Activated CD8-positive, alpha-beta T cell treated with anti-CD3 and anti-CD28 coated beads, Interleukin-2, amount 10 ng/mL, durations not matched to agents 7 days and 5 days (primary cell): ENCODE results near the gene CAV1. TPM values are rescaled to one million over a fixed set of nuclear protein-coding genes. Genes with fewer than 3 reads are reported as not detected.

Experiments
- ATAC-seq: fragments of 150-1000 bp; cut with Tn5 transposase; one replicate; pipeline ENCODE4 v1.10.0; 2021; ENCODE audit warnings: moderate library complexity
- CTCF ChIA-PET: fragments of 350-600 bp; sonication (Branson Sonifier 250); formaldehyde crosslinking; loops from one replicate; lab custom pipeline; 2021; ENCODE audit warnings: antibody characterized with exemption; lab: Charles Lee
- POLR2A ChIA-PET: fragments of 350-600 bp; sonication (Branson Sonifier 250); formaldehyde crosslinking; loops from one replicate; lab custom pipeline; 2021; ENCODE audit warnings: antibody characterized with exemption; lab: Charles Lee
- DNase-seq: peaks from one replicate; pipeline ENCODE4 v3.0.0-alpha.2; 2020
- H3K27ac Mint-ChIP-seq: one replicate; pipeline ENCODE4 v1.8.0; 2021; ENCODE audit warnings: mild to moderate bottlenecking, mixed read lengths
- H3K27me3 Mint-ChIP-seq: one replicate; pipeline ENCODE4 v1.8.0; 2021; ENCODE audit warnings: low read depth, mixed read lengths
- H3K36me3 Mint-ChIP-seq: one replicate; pipeline ENCODE4 v1.8.0; 2021; ENCODE audit warnings: low read depth, mixed read lengths
- H3K4me1 Mint-ChIP-seq: one replicate; pipeline ENCODE4 v1.8.0; 2021; ENCODE audit warnings: low read depth, mixed read lengths
- H3K4me3 Mint-ChIP-seq: one replicate; pipeline ENCODE4 v1.8.0; 2021; ENCODE audit warnings: mild to moderate bottlenecking, mixed read lengths
- H3K9me3 Mint-ChIP-seq: one replicate; pipeline ENCODE4 v1.8.0; 2022; ENCODE audit warnings: mixed read lengths; ENCODE audit not compliant: insufficient read depth
- total RNA-seq, 2 experiments: library from RNA; stranded (reverse); gene quantifications; one replicate each; pipeline ENCODE4 v1.2.3, GENCODE V29; 2021

CAV1 gene
- total RNA-seq, 2 experiments from 2014 or later, result not detected

GRCh38 chr7:116495736-116496135, 29.1 kb upstream of the CAV1 start:
- no peak overlapping the region for H3K27ac Mint-ChIP-seq
- POLR2A ChIA-PET, result no interaction called here
- DNase-seq, result no peak
- no peaks in the 10 kb centered on the region for H3K9me3 Mint-ChIP-seq
- H3K4me3 Mint-ChIP-seq, result no peak overlapping the region
- ATAC-seq, result no peak
- no peaks in the 10 kb centered on the region for H3K36me3 Mint-ChIP-seq
- H3K27me3 Mint-ChIP-seq, result peaks cover 52% of the 10 kb centered on the region
- CTCF ChIA-PET, result interaction anchor here (1.1 kb wide), 1 partner anchor 31 kb away, joined by 5 read pairs; no protein-coding TSS in a partner anchor
- H3K4me1 Mint-ChIP-seq, result peaks cover 8% of the 10 kb centered on the region

GRCh38 chr7:116496653-116497052, 28.2 kb upstream of the CAV1 start:
- Mint-ChIP-seq H3K4me1 (peaks cover 10% of the 10 kb centered on the region), H3K27ac (no peak overlapping the region), H3K4me3 (no peak overlapping the region), H3K27me3 (peaks cover 52% of the 10 kb centered on the region), H3K9me3 (no peaks in the 10 kb centered on the region), H3K36me3 (no peaks in the 10 kb centered on the region)
- DNase-seq (no peak), ATAC-seq (no peak)
- POLR2A ChIA-PET, result no interaction called here
- CTCF ChIA-PET, result no interaction called here

DNA sequence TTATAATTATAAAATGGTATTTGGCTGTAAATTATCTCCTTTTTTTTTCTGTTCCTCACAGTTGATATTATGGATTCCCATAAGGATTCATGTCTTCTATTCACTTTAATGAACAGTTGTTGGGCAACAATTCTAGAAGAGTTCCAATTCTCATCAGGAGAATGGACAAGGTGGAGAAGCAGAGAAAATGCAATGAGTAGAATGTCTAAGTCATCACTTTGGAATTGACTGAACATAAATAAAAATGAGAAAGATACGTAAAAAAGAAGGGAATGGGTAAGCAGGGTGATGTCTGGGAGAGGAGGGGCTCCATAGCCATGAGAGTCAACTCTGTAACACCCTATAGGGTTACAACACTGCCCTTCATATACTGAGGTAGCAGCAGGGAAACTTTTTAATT, 27.1 kb upstream of the CAV1 start:
- CTCF ChIA-PET, result no interaction called here
- Mint-ChIP-seq H3K4me1 (peaks cover 10% of the 10 kb centered on the region), H3K27me3 (peaks cover 52% of the 10 kb centered on the region), H3K27ac (no peak overlapping the region), H3K36me3 (no peaks in the 10 kb centered on the region), H3K9me3 (no peaks in the 10 kb centered on the region), H3K4me3 (no peak overlapping the region)
- POLR2A ChIA-PET, result no interaction called here
- ATAC-seq (no peak), DNase-seq (no peak)

DNA sequence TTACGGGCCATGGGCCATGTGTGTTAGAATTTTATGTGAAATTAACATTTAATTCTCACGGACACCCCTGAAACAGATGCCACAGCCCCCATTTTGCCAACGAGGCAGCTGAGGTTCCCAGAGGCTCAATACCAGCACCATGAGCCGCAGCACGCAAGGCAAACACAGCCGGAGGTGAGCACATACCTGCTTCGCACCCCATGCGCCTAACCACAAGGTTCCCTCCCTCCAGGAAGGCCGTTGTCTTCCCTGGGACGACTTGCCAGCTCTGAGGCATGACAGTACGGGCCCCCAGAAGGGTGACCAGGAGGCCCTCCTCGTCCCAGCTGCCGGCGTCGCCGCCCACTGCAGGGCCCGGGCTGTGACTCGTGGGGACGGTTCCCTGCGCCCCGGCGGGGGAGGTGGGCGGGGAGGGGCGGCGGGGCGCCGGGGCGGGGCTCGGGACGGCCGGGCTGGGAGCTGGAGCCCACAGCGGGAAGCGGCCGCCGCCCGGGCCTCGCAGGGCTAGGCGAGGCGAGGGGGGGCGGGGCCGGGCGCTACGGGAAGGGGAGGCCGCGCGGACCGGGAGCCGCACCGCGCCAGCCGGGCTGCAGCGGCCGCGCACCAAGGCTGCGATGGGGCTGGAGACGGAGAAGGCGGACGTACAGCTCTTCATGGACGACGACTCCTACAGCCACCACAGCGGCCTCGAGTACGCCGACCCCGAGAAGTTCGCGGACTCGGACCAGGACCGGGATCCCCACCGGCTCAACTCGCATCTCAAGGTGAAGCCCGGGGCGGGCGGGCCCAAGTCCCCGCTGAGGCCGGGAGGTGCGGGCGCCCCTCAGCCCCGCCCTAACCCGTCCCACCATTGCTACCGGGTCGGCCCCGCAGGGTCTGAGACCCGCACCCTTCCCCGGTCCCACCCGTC, 25.4 kb upstream of the CAV1 start, which contains the start of gene CAV2:
TSS of gene CAV2 (plus strand) at position 571 of the 910 bp plus-strand sequence. CDS start at position 615, 44 bp downstream.
- ChIA-PET CTCF (no interaction called here), POLR2A (no interaction called here)
- Mint-ChIP-seq H3K4me1 (peaks cover 10% of the 10 kb centered on the region), H3K9me3 (no peaks in the 10 kb centered on the region), H3K36me3 (no peaks in the 10 kb centered on the region), H3K27me3 (peaks cover 56% of the 10 kb centered on the region), H3K4me3 (peak within 1 kb of the TSS; percentile 47), H3K27ac (no peak within 1 kb of the TSS)
- ATAC-seq, result peak; percentile 71
- no peak for DNase-seq

- ChIA-PET CTCF (no interaction called here), POLR2A (no interaction called here)
- peak overlapping the region; percentile 47 for H3K4me3 Mint-ChIP-seq
- no peak overlapping the region for H3K27ac Mint-ChIP-seq
- peak; percentile 77 for ATAC-seq
- DNase-seq, result peak; percentile 52
- peaks cover 57% of the 10 kb centered on the region for H3K27me3 Mint-ChIP-seq
- no peaks in the 10 kb centered on the region for H3K36me3 Mint-ChIP-seq
- peaks cover 10% of the 10 kb centered on the region for H3K4me1 Mint-ChIP-seq
- no peaks in the 10 kb centered on the region for H3K9me3 Mint-ChIP-seq
Observed at GRCh38 chr7:116500078-116500853, 24.6 kb upstream of the CAV1 start.

GRCh38 chr7:116501425-116502167, 23.2 kb upstream of the CAV1 start:
- H3K9me3 Mint-ChIP-seq, result no peaks in the 10 kb centered on the region
- CTCF ChIA-PET, result interaction anchor here (1.5 kb wide), 1 partner anchor 24 kb away, joined by 10 read pairs; no protein-coding TSS in a partner anchor
- H3K27ac Mint-ChIP-seq, result no peak overlapping the region
- POLR2A ChIA-PET, result no interaction called here
- ATAC-seq, result no peak
- peaks cover 58% of the 10 kb centered on the region for H3K27me3 Mint-ChIP-seq
- no peak for DNase-seq
- no peak overlapping the region for H3K4me3 Mint-ChIP-seq
- peaks cover 10% of the 10 kb centered on the region for H3K4me1 Mint-ChIP-seq
- H3K36me3 Mint-ChIP-seq, result no peaks in the 10 kb centered on the region

GRCh38 chr7:116502201-116503096, 22.4 kb upstream of the CAV1 start:
- H3K27ac Mint-ChIP-seq, result no peak overlapping the region
- H3K36me3 Mint-ChIP-seq, result no peaks in the 10 kb centered on the region
- peaks cover 10% of the 10 kb centered on the region for H3K4me1 Mint-ChIP-seq
- POLR2A ChIA-PET, result no interaction called here
- no peak overlapping the region for H3K4me3 Mint-ChIP-seq
- DNase-seq (no peak), ATAC-seq (no peak)
- peaks cover 53% of the 10 kb centered on the region for H3K27me3 Mint-ChIP-seq
- H3K9me3 Mint-ChIP-seq, result no peaks in the 10 kb centered on the region
- CTCF ChIA-PET, result interaction anchor here (1.5 kb wide), 1 partner anchor 23 kb away, joined by 10 read pairs; no protein-coding TSS in a partner anchor

DNA sequence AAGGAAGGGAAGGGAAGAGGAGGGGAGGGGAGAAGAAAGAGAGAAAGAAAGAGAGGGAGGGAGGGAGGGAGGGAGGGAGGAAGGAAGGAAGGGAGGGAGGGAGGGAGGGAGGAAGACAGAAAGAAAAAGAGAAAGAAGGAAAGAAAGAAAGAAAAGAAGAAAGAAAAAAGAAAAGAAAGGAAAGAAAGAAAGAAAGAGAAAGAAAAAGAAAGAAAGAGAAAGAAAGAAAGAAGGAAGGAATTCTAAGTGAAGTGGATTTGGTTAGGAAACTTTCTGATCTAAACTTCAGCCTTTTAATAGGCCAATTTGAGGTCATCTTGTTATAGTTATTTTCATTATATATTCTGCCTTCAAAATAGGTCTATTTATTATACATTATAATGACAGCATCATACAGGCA, 21.0 kb upstream of the CAV1 start:
- Mint-ChIP-seq H3K27ac (no peak overlapping the region), H3K27me3 (peaks cover 41% of the 10 kb centered on the region), H3K36me3 (no peaks in the 10 kb centered on the region)

DNA sequence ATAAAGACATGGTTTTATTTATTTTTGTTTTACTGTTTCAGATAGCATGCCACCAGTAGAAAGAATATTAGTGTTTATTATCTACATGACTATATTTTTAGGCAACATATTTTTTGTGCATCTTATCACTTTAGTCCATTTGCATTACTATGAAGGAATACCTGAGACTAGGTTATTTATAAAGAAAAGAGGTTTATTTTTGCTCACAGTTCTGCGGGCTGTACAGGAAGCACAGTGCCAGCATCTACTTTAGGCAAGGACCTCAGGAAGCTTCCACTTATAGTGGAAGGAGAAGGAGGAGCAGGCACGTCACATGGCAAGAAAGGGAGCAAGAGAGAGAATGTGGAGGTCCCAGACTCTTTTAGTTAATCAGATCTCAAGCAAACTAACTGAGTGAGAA, 19.6 kb upstream of the CAV1 start:
- DNase-seq, result no peak
- H3K27ac Mint-ChIP-seq, result no peak overlapping the region
- H3K36me3 Mint-ChIP-seq, result no peaks in the 10 kb centered on the region
- no peaks in the 10 kb centered on the region for H3K9me3 Mint-ChIP-seq
- CTCF ChIA-PET, result no interaction called here
- H3K27me3 Mint-ChIP-seq, result peaks cover 40% of the 10 kb centered on the region
- peaks cover 7% of the 10 kb centered on the region for H3K4me1 Mint-ChIP-seq
- POLR2A ChIA-PET, result no interaction called here
- no peak for ATAC-seq
- H3K4me3 Mint-ChIP-seq, result no peak overlapping the region

More for the DNA sequence above, 21.0 kb upstream of the CAV1 start:
- H3K4me3 Mint-ChIP-seq, result no peak overlapping the region
- CTCF ChIA-PET, result interaction anchor here (1.1 kb wide), 1 partner anchor 337 kb away, joined by 3 read pairs; no protein-coding TSS in a partner anchor
- H3K4me1 Mint-ChIP-seq, result peaks cover 10% of the 10 kb centered on the region
- DNase-seq (no peak), ATAC-seq (no peak)
- POLR2A ChIA-PET, result no interaction called here
- H3K9me3 Mint-ChIP-seq, result no peaks in the 10 kb centered on the region

GRCh38 chr7:116505823-116506222, 19.0 kb upstream of the CAV1 start:
- ChIA-PET CTCF (no interaction called here), POLR2A (no interaction called here)
- Mint-ChIP-seq H3K36me3 (no peaks in the 10 kb centered on the region), H3K4me1 (peaks cover 1% of the 10 kb centered on the region), H3K9me3 (no peaks in the 10 kb centered on the region), H3K27me3 (peaks cover 35% of the 10 kb centered on the region), H3K27ac (no peak overlapping the region), H3K4me3 (no peak overlapping the region)
- ATAC-seq (no peak), DNase-seq (no peak)
